Activated CD4-positive, alpha-beta T cell treated with anti-CD3 and anti-CD28 coated beads, Interleukin-2, amount 50 U/mL, for 48 hours (primary cell): ENCODE measurements around the gene RHBDD3.

ENCODE experiments used
- DNase-seq, 2 experiments: peaks; one replicate each; pipeline ENCODE4 v3.0.0-alpha.2; 2020

Gene RHBDD3

DNA sequence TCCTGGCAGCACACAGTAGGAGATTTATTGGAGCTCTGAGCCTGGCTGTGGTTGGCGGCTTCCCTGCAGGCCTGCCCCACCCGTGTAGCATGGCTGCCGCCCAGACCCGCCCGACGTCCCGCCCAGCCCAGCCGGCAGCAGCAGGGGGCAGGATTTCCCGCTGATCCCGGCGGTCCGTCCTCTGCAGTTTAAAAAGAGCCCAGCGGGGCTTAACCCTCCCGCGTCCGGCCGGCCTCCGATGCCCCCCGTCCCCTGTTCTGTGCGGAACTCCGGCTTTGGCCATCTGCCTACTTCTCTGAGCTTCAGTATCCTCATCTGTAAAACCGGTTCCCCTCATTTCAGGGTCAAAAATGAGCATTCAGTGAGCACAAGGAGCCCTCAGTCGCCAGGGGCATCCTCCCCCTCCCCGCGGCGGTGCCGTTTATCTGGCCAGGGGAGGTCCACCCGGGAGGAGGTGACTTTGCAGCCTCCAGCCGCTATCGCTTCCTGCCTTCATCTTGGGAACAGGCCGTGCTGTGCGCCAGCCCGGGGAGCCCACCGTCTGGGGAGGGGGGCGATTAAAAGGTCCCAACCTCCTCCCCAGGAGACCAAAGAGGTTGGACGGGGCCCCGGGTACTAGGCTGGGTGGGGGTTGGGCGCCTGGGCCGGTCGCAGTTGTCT is 38.5 kb upstream of the RHBDD3 start, which contains the start of gene GAS2L1:
GAS2L1 (plus strand) TSS at position 476 of the 660 bp plus-strand sequence. CDS start 1,456 bp downstream, outside the sequence.
- DNase-seq, result peak; percentile 63 to 65

DNA sequence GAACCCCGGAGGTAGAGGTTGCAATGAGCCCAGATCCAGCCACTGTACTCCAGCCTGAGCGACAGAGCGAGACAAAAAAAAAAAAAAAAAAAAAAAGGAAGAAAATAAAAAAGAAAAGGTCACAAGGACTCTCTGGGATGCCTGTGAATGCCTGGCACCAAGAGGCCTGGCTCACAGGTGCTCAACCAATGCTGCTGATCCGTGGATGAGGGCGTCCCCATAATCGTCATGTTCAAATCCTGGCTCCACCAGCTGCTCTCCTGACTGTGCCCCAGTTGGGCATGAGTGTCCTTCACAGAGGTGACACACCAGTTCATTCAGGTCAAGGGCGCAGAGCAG is 38.0 kb upstream of the RHBDD3 start:
- DNase-seq, result no peak

DNA sequence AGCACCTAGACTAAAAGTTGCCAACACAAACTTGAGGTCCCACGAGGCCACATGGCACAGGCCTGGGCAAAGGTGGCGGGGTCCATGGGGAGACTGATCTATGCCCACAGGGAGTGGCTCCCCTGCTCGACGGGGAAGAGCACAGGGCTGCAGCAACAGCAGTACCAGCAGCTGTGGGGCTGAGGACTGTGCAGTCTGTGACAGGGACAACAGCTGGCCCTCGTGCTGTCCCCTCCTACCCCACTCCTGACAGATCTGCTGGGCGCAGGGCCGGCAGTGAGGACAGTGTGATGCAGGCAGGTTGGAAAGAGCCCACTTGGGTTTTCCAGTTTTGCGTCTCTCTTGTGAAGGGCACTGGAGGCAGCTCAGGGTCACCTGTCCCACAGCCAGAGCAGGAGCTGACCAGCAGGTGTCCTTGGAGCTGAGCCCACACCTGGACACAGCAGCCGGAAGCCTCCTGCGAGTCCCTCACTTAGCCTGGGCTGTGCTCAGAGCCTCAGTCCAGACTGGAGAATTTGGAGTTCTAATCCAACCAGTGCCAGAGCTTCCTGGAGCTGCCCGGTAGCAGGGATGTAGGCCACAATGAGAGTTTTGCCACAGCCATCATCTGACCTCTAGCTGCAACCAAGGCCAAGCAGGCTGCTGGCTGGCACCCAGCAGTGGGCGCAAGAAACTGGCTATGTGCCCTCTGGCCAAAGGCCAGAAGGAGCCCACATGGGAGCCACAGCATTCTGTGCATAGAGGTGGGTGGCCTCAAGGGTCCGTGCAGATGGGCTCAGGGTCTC is 35.1 kb upstream of the RHBDD3 start:
- no peak for DNase-seq

DNA sequence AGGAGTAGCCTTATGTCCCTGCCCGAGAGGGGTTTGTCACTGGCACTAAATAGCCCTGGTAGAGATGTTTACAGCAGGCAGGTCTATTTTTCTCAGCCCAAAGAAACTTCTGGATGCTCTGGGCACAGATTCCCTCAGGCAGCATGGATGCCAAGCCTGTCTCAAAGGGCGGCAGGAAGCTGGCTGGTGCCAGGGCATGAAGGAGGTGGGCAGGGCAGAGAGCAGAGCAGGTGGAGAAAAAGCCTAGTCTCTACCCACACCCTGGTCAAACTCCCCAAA is 34.6 kb upstream of the RHBDD3 start:
- no peak for DNase-seq

DNA sequence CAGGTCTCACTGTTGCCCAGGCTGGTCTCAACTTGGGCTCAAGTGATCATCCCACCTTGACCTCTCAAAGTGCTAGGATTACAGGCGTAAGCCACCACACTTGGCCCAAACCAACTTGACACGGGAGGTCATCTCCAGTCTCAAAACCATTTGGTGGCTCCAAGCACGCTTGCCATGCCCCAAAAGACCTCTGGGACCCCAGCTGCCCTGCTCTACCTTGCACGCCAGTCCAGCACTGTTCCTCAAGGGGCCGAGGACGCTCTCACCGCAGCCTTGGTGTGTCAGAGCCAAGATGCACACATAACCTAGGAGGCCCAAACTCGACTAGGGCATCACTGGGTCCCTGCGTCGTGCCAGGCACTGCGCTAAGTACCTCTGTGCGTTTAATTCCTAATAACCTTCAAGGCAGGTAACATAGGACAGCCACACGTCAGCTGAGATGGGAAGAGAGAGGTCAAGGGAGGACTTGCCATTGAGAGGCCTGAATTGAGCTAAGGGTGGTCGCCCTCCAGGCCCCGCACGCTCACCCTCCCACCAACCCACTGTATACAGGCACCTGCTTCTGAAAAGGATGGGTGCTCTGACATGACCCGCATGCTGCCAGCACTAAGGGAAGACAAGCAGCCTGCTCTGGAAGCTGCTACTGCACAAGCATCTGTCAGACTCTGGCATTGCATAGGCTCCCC is 34.1 kb upstream of the RHBDD3 start:
- DNase-seq, result no peak

DNA sequence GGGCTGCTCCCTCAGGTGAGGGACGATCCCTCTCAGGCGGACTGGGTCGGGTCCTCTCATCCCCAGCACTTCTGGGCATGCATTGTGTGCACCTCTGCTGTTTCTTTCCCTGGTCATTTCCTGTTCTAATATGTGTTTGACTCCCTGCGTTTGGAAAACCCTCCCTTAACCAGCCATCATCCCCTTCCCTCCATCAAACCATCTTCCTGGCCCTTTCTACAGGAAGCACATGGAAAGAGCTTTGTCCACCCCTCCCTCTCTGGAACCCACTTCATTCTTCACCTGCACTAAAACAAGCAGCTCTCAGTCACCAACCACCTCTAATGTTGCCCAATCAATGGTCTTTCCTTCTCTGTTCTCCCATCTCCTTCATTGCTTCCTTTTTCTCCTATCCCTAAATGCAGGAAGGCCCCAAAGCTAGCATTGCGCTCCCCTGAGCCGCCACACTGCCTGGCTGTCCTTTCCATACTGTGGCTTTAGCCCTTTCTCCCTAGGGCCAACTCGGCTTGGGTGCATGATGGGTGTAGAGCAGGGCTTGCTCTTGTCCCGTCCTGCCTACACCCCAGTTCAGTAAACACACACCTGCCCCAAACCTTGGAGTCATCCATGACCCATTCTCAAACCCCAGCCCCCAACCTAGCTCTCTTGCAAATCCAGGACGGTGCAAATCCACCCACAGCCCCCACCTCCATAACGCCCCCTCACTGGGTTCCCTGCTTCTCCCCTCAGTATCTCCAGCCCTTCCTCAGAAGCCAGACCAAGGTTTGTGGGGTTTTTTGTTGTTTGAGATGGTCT is 33.2 kb upstream of the RHBDD3 start:
- DNase-seq, result no peak

DNA sequence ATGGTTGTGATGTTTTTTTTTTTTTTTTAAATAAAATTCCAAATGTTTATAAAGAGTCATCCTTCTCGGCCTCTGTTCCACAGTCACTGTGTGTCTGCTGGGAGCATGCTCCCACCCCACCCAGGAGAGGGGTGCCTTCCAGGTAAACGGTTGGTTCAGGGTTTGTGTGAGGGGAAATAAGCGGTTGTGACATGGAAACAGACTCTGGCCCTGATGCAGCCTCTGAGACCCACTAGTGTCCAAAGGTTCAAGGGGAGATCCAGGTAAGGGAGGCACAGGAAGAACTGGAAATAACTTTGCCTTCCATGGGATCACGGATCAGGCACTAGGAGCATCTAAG is 32.7 kb upstream of the RHBDD3 start:
- DNase-seq, result no peak

DNA sequence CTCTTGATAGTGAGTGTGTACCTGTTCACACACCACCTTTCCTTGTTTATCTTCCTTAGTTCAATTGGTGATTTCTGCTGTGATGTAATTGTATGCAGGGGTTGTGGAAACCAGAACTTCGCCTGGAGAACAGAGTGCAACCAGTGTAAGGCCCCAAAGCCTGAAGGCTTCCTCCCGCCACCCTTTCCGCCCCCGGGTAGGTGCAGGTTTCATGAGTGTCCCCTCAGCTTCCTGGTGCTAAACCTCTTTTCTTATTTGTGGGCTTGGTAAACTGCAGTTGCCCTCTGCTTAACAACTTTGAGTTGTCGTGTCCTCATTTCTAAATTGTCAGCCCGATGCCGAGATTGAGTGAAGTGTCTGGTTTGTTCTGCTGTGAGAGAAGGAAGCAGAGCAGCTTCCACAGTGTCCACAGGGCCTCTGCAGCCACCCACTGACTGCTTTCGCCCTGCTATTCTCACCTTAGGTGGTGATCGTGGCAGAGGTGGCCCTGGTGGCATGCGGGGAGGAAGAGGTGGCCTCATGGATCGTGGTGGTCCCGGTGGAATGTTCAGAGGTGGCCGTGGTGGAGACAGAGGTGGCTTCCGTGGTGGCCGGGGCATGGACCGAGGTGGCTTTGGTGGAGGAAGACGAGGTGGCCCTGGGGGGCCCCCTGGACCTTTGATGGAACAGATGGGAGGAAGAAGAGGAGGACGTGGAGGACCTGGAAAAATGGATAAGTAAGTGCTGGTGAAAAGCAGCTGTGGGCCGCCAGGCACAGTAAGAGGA is 31.5 kb upstream of the RHBDD3 start:
- DNase-seq, result no peak

DNA sequence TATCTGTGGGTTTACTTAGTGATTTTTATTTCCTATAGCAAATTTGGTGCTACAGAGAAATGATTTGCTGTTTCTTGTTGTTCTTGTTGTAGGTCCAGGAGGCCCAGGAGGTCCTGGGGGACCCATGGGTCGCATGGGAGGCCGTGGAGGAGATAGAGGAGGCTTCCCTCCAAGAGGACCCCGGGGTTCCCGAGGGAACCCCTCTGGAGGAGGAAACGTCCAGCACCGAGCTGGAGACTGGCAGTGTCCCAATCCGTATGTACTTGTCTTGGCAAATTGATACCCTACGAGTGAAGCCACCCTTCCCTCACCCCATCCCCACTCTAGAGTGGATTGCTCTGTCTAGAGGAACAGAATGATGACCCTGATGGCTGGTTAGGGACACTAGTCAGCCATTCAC is 30.9 kb upstream of the RHBDD3 start:
- DNase-seq, result no peak

DNA sequence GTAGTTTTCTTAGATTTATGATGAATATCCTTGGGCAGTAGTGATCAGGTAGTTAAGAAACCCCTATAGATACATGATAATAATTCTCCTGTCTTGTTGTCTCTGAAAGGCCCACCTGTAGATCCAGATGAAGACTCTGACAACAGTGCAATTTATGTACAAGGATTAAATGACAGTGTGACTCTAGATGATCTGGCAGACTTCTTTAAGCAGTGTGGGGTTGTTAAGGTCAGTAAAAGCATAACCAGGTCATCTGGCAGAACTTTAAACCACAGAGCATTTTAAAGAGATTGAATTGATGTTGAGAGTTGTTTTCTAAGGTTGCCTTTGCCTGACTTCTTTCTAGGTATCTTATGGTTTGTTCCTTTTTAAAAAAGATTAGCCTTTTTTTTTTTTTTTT is 24.6 kb upstream of the RHBDD3 start:
- DNase-seq, result no peak

DNA sequence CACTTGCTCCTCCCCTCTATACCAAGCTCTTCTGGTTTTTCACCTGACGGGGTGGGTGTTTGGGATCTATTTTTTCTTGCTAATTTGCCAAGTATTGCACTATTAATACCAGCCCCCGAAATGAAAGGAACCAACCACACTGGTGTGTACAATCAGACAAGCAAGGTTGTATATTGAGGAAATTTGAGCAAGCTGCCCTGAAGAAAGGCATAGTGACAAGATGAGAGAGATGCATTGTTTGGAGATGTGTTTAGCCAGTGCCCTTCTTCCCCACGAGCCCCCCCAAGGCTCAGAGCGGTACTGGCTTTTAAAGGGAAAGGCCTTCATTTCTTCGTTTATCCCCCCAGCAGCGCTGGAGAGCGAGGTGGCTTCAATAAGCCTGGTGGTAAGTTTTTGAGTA is 23.4 kb upstream of the RHBDD3 start:
- no peak for DNase-seq

DNA sequence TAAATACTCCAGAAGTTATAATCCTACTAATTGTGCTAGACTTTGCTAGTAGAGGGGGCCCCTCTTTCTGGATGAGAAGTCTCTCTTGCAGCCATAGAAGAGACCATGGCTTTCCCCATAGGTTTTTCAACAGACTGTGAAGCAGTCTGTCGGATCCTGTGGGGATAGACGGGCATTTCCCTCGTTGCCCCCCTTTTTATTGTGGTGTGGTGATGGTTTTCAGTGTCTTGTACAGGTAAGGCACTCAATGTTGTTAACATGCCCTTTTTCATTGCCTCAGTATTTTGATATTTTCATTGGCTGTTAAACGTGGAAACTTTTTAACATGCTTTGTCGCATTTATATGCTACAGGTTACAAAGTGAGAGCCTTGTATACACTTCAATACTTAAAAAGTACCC is 22.3 kb upstream of the RHBDD3 start:
- no peak for DNase-seq

DNA sequence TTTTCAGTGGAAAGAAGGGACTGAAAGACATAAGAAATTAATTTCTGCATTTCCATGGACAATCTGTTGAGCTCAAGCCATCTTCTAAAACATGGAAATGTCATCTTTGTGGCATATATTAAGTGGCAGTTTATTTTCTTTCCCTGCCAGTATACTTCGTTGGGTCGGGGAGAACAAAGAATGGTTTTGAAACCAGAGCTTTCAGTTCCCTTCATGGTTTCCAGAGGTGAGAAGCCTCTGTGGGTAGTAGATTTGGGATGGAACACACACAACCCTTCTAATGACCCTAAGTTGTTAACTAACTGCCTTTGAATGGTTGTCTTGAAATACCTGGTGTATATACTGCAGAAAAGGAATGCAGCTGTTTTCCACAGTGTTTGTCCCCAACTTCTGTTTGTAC is 21.1 kb upstream of the RHBDD3 start:
- DNase-seq, result no peak

DNA sequence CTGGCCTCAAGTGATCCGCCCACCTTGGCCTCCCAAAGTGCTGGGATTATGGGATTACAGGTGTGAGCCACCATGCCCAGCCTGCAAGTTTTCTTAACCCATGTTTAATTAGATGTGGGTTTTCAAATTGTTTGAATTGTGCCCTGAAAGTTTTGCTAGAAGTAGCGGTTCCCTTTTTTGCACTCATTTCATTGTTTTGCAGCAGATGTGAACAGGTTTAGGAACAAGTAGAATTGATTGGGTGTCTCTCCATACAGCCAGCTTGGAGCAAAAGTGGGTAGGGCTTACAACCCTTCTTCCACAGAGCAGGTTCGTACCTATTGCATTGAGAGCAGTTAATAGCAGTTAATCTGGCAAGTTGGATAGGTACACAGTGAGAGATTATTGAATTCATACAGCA is 16.4 kb upstream of the RHBDD3 start:
- DNase-seq, result no peak

DNA sequence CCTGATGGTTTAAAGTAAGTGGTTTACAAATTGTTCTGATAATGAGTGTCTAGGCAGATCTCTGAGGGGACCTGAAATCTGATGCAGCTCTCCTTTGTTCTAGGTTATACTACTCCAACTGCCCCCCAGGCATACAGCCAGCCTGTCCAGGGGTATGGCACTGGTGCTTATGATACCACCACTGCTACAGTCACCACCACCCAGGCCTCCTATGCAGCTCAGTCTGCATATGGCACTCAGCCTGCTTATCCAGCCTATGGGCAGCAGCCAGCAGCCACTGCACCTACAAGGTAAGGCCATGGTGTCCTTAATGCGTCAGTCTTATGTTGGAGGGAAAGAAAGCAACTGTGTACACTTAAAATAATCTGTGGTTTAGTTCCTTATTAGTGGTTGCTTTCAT is 10.1 kb upstream of the RHBDD3 start:
- no peak for DNase-seq

DNA sequence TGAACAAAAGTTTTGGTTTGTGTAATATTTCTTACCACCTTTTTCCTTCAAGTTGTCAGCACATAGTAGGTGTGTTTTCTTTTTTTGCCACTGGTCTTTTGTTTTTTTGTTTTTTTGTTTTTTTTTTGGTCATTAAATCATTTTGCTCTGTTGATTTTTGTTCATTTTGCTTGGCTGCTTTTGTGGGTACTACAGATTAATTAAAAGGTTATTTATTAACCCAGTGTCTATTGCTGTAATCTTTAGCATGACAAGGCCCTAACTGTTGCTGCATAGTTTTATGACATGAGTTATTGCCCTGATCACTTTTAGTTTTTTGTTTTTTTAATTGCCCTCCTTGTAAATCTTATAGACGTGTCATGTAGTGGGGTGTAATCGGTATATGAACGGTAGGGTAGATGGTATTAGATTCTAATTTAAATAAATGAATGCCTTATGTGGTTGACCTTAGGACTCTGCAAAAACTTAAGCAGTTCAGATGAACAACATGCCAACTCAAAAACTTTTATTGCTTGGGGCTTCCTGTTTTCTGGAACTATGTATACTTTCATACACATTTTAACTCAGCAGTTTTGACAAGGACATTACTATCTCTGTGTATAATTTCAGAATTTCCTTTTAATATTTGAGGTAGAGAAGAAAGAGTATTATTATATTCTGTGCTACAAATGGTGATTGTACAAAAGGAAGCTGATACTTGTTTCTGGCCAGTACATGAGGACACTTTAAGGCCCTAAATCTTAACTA is 8.2 kb upstream of the RHBDD3 start:
- no peak for DNase-seq

DNA sequence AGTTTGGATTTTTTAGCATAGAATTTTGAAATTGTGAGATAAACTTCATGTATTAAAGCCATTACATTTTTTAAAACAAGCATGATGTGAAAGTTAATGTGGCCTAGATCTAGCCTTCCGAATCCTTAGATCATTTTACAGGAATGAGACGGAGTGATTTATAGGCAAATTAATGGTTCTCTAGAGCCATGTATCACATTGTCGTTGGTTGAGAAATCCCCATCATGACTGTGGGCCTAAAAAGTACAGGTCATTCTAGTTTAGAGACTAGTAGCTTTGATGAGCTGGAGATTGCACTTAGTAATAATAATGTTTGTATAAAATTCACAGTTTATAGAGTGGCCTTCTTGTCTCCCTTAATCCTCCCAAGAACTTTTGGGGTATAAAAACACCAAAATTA is 7.4 kb upstream of the RHBDD3 start:
- no peak for DNase-seq

DNA sequence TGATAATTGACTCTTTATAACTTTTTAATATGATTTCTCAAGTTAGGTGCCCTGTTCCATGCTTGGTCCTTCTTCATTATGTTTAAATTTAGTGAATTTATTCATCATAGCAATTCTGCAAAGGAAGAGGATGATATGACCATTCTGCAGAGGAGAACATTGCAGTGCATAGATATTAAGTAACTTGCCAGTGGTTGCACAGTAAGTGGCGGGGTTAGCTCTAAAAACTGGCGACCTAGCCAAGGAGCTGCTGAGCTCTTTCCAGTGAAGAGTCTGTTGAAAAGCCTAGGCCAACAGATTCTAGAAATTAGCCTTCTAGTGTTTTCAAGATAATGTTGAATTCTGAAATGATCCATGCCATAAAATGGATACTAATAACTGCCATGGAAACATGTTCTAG is 4.8 kb upstream of the RHBDD3 start:
- DNase-seq, result no peak

DNA sequence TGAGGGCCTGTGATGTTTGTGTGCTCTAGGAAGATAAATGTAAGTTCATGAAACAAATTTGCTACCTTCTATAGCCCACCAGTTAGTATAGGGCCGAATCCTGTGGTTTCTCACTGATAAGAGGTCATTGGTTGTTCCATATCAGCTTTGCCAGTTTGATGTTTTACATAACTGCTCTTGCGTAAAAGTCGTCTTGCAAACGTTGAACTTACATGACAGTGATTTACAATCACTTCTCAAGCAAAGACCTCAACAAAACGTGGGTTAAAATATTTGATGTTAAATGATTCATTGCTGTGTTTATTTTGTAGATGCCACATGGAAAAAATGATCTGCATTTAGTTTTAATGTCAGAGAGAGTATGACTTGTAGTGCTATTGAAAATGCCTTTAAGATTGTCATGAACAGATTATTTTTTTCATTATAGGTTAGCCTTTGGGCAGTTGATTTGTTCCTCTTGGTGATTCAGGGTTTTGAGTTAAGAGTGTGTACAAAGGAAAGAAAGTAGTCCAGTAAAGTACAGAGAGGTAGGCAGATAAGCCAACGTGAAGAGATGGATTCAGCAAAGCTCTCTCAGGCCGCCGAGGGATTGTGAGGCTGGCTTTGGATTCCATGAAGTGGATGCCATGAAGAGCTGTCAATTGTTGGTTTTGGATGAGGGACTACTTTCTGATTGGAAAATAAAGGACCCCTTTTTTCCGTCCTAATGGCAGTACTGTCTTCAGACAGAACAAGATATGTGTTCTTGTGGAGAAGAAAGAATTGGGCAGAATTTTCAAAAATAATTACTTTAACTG is 2.9 kb upstream of the RHBDD3 start:
- DNase-seq, result no peak

DNA sequence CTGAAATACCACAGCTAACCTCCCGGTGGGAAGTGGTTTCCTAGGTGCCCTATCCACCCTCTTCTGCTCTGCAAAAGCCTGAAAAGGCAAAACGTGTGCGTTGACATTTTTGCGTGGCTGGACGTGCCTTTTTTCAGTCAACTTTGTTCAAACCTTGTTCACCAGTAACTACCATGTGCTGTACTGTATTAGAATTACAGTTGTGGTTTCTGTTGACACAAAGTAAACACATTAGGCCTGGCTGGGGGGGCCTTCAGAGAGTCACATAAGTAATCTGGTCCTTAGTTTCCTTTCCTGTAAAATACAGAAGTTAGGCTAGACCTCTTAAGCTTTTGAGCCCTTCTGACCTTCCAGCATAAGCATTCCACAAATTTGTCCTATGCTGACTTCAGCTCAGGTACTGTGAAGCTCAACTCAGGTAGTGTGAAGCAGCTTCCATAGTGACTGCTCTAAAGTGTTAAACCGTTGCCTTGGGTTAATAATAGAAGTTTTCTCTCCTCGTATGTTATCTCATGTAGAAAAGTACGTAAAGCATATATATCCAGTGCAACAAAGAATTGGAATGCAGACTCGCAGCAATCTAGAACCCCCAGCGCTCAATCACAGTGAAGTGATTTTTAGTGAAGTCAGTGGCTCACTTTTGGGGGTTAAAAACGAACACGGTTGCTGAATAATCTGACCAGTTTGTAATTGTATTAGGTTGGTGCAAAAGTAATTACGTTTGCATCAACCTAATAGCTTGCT is 2.1 kb upstream of the RHBDD3 start:
- peak; percentile 14 to 17 for DNase-seq

DNA sequence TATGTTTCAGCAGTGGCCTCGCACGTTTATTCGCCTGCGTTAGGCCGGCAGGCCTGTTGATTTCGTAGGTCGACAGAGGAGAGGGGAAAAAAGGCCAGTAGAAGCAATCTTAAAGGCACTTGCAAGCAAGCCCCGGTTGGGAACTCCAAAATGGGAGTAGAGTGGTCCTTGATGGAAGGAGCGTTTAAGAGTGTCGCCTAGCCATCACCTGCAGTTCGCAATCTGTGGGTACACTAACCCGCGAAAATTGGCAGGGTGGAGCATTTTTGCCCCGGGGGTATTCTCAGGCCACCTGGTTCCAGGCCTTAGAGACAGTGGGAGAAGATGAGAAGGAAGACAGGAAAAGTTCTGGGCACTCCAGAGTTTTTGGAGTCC is 1.4 kb upstream of the RHBDD3 start:
- DNase-seq, result no peak
